CD4-positive, alpha-beta T cell treated with Interleukin-4 for 4 hours (primary cell): ENCODE data around the gene NCS1.

Experiments used
- DNase-seq: peaks from one replicate; pipeline ENCODE4 v3.0.0-alpha.2; 2020

Gene NCS1

GRCh38 chr9:130196643-130197042 is 24.4 kb downstream of the NCS1 start:
- no peak for DNase-seq

DNA sequence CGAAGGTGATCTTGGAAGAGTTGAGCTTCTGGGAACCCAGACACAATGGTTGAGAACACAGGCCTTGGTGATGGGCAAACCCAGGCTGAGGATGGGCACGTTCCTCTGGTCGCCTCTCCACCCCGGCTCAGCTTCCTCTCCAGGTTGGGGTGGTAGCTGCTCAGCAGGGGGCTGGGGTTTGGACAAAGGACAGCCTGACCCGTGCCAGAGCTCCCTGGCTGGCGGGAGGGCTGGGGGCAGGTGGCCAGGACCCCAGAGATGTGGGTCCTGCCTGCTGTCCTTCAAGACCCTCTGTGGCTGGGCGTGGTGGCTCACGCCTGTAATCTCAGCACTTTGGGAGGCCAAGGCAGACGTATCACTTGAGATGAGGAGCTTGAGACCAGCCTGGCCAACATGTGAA is 25.2 kb downstream of the NCS1 start:
- no peak for DNase-seq

- no peak for DNase-seq
These were observed 25.7 kb downstream of the NCS1 start for GRCh38 chr9:130197888-130198287.

GRCh38 chr9:130198501-130199179 is 26.4 kb downstream of the NCS1 start:
- DNase-seq, result no peak

DNA sequence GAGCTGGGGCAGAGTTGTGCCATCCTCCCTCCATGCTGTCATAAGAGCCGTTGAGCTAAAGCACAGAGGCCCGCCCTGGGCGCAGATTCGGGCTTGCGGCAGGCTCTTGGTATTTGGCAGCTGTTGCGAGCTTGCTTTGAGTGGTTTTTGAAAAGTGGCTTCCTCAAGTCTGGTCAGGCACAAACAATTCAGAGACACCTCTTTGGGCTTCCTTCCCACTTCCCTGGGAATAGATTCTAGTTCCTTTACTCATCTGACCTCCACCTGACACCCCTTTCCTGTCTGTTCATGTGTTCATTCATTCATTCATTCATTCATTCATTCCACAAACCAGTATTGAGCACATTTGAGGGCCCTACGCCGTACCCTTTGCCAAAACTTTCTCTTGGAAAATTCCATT is 27.4 kb downstream of the NCS1 start:
- no peak for DNase-seq

GRCh38 chr9:130200038-130200849 is 28.0 kb downstream of the NCS1 start:
- DNase-seq, result no peak

- no peak for DNase-seq
These were observed 29.2 kb downstream of the NCS1 start for GRCh38 chr9:130201399-130201873.

DNA sequence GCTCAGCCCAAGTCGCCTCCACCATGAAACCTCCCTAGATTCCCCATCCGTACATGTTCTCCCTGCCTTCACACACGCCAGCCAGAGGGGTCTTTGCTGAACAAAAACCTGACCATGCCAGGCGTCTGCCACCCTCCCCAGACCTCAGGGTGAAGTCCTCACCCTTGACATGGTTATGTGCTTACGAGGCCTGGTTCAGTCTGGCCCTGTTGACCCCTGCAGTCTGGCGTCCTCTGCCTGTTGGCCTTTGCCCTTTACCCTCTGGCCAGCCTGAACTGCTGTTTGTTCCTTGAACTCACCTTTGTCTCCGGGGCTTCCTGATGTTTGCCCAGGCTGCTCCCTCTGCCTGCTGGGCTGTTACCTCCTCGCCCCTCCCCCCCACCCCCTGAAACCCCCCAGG is 29.8 kb downstream of the NCS1 start:
- DNase-seq, result no peak

DNA sequence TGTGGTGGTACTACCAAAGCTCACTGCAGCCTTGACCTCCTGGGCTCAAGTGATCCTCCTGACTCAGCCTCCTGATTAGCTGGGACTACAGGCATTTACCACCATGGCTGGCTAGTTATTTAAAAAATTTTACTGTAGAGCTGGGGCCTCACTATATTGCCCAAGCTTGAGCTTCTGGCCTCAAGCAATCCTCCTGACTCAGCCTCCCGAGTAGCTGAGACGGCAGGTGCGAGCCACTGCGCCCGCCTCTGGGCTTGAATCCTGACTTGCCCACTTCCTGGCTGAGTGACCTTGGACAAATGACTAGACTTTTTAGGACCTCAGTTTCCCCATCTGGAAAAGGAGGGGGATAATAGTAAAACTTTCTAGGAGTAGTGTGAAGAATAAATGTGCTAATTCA is 32.1 kb downstream of the NCS1 start:
- DNase-seq, result no peak

DNA sequence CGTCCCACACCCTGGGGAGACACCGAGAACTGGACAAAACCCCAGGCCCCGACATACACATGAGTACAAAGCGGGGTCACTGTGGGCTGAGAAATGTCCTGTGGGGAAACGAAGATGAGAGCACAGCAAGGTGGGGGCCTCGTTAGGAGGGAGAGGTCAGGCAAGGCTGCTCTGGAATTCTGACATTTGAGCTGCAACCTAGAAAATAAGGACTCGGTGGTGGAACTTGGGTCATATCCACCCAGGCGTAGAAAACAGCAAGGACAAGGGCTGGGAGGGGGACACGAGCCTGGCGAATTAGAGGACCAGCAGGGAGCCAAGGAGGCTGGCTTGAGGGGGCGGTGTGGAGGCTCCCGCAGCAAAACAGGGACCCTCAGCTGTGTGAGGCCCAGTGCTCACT is 32.8 kb downstream of the NCS1 start:
- DNase-seq, result no peak

DNA sequence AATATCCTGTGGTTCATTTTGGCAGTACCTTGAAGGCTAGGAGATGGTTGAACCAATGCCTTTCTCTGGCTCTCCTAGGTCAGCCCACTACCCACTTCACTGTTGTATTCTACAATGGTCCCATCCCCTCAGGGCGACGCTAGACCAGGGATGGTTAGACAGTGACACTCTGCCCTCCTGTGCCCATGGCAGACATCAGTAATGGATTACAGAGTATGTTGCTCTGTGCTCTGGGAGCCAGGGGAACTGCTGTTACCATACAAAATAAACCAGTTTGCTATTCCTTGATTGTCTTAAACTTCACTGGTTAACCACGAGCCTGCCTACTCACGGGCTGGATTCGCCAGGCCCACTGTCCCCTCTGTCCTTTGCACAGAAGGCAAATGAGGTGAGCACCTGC is 33.7 kb downstream of the NCS1 start:
- DNase-seq, result no peak

- no peak for DNase-seq
These were observed 34.4 kb downstream of the NCS1 start for GRCh38 chr9:130206579-130206978.

DNA sequence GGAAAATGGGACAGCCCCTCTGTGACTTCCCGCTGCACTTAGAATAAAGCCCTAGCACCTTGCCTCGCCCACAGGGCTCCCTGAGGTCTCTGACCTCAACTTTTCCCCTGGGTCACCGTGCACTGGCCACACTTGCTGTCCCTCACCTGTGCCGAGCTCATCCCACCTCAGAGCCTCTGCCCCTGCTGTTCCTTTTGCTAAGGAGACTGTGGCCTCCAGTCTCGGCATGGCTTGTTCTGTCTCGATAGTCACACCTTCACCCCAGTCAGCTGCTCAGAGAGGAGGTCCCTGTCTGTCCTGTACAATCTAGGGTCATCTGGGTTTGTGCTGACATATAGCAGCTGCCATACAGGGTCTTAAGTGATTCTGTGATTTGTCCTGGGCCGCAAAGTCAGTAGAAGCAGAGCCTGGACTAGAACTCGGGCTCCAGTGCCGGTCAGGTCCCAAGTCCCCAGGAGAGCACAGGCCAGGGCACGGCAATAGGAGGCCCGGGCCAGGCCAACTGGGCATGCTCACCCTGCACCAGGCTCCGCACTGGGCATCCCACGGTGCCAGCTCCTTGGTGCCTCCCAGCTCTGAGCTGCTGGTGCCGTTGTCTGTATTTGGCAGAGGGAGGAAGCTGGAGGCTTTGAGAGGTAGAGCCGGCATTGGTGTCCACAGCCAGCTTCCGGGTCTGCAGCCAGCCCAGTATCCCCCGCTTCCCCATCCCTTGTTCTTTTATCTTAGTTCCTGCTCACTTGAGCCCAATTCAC is 35.2 kb downstream of the NCS1 start:
- no peak for DNase-seq

DNA sequence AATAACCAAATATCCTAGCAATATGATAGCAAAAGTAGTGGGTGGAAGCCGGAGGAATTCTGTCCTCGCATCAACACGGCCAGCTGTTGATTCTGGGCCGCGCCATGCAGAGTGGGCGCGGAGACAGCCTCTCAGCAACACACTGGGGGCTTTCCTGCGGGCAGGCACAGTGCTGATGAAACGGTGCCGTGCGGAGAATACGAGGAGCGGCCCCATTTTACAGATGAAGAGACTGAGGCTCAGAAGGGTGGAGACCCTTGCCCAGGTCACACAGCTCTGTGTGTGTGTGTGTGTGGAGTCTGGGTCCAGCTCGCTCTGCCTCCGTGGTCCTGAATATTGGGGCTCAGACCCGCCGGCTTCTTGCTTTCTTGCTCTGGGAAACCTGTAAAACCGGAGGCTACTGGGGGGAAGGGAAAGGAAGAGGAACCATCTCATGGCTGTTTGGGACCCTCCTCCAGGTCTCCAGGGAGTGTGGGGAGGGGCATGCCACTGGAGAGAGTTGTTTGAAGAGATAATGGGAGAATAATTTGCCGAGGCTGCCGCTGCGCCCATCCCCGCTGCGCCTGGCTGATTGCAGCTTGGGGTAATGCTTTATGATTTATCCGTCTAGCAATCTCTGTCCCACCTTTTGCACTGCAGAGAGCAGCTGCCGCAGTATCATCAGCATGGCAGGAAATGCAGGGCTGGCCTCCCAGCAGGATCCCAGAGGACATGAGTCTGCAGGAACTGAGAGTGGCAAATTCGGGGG is 36.6 kb downstream of the NCS1 start:
- DNase-seq, result no peak

DNA sequence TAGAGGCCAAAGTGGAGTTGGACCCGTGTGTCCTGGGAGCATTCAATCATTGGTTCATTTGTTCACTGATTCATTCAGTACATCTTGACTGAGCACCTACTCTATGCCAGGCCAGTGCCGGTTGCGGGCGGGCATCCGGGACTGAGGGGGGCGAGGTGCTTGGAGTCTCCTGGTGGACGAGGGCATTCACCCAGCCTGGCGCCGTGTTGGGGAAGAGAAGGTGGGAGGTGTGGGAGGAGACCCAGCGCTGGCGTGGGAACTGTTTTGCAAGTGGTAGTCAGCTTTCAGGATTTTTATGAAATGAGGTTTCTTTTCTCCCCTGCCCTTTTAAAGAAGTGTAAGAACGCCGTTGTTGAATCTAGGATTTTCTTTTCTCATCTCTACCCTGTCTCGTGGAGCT is 37.2 kb downstream of the NCS1 start:
- DNase-seq, result no peak

DNA sequence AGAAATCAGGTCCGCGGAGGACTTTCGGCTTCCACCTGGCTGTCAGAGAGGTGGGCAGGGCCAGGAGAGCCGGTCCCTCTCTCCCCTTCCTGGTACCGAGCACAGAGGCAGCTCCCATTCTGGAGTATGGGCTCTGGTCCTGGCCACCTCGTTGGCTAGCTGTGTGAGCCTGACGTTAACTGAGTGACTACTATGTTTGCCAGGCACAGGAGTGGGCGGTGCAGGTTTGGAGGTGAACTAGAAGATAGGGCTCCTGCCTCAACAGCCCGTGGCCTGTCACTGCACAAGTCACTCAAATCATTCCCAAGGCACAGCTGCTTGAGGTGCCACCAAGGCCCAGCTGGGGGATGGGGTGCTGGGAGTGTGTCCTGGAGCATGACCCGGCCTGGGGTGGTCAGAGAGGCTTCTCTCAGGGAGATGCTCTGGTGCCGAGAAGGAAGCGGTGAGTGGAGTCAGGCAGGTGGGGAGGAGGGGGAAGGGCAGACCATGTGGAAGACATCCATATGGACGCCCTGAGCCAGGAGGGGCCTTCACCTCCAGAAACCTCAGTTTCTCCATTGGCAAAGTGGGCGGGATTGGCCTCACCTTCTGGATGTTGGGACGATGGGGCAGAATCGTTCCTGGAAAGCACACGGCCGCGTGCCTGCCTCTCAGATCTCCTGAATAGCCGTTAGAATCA is 39.5 kb downstream of the NCS1 start:
- no peak for DNase-seq

DNA sequence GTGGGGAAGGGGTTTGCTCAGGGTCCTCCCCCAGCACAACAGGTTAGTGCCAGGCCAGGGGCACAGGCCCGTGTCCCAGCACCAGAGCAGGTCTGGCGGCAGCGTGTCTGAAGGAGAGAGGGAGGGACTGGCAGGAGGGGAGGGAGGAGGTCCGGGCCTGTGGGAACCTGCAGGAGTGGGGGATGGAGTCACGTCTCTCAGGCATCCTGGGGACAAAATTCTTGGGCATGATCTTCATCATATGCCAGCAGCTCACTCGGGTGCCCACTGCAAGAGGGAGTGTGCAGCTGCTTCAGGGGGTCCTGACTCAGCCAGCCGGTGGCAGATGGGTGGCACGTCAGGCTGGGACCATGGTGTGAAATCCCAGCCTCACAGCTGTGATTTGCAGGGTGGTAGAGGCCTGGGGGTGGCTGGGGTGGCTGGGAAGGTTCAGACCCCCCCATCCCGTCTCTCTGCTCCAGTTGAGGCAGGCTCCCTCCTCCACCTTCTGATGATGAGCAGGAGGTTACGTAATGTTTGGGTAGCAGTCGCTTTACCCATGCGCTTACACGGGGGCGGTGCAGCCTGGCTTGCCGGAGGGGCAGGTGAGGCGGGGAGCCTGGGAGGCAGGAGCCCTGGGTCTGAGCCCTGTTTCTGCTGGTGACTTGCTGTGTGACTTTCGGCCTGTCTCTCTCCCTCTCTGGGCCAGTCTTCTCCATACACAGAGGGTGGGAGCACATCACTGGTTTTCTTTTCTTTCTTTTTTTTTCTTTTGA is 40.5 kb downstream of the NCS1 start:
- no peak for DNase-seq

GRCh38 chr9:130213911-130214761 is 41.9 kb downstream of the NCS1 start:
- no peak for DNase-seq

DNA sequence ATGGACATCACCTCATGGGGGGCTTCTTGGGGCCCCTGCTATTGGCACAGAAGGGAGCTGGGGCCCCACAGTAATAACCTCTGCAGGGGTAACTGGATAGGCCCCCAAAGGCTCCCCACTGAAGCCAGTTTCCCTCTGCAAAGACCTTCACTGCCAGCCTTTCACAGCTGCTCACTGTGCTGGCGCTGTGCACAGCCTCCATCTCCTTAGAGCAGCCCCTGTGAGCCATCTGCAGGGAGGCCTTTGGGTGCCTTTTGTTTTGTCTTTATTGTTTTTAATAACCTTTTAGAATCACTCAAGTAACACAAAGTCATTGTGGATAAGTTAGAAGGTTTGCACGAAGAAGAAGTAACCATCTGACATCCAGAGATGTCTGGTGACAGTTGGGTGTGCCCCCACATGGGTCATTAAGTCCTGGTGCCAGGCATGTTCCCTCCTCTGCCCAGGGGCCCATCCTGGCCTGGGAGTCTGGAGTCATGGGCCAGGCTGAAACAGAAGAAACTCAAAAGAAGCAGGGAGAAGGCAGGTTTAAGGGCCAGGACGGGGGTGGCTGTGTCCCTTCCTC is 42.7 kb downstream of the NCS1 start:
- no peak for DNase-seq
